A549 (cell line): ENCODE data around the gene PKNOX1.

Experiments used
- CHD2 ChIP-seq: fragments of 150-350 bp; IDR thresholded peaks from 2 replicates; pipeline ENCODE4 v1.6.1; 2014; ENCODE audit warnings: low read length; ENCODE audit not compliant: partially characterized antibody
- CTCF ChIP-seq: fragments of >200 bp; sonication (Bioruptor Twin); formaldehyde crosslinking; IDR thresholded peaks from 3 replicates; pipeline ENCODE4 v1.5.1; 2016
- EP300 ChIP-seq, 2 experiments: fragments of >200 bp; sonication (Bioruptor Twin); formaldehyde crosslinking; IDR thresholded peaks; 2 replicates in 1 of 2; 3 replicates in 1 of 2; pipeline ENCODE4 v1.6.1; 2016 to 2017
- JUNB ChIP-seq: fragments of >200 bp; sonication (Bioruptor Twin); formaldehyde crosslinking; IDR thresholded peaks from 2 replicates; pipeline ENCODE4 v1.6.1; 2016
- MAX ChIP-seq: IDR thresholded peaks from 2 replicates; pipeline ENCODE4 v1.6.1; 2012
- MAZ ChIP-seq: fragments of 150-350 bp; IDR thresholded peaks from 2 replicates; pipeline ENCODE4 v1.6.1; 2014; ENCODE audit warnings: antibody characterized with exemption, low read depth, low read length, borderline replicate concordance
- RARB ChIP-seq: fragments of 250-450 bp; sonication (Bioruptor Pico); IDR thresholded peaks from 2 replicates; pipeline ENCODE4 v1.8.0; 2021; ENCODE audit warnings: mild to moderate bottlenecking, moderate library complexity
- REST ChIP-seq: fragments of 200-600 bp; sonication (generic); IDR thresholded peaks from 2 replicates; pipeline ENCODE4 v1.6.1; 2016; ENCODE audit warnings: antibody characterized with exemption, mild to moderate bottlenecking, moderate library complexity
- RFX5 ChIP-seq: fragments of 450-650 bp; IDR thresholded peaks from 2 replicates; pipeline ENCODE4 v1.7.1; 2014; ENCODE audit warnings: antibody characterized with exemption, mild to moderate bottlenecking, moderate library complexity

GRCh38 chr21:43006874-43007208 is 32.5 kb downstream of the PKNOX1 start:
- TF ChIP-seq REST: no peak
- no peak for TF ChIP-seq JUNB
- TF ChIP-seq CTCF: no peak
- TF ChIP-seq CHD2: no peak
- no peak for TF ChIP-seq RARB
- no peak for TF ChIP-seq EP300 (IDR thresholded peaks at IDR 0.05)
- no peak for TF ChIP-seq MAZ
- no peak for TF ChIP-seq RFX5
- TF ChIP-seq MAX: no peak
